Stimulated activated naive CD8-positive, alpha-beta T cell treated with anti-CD3 and anti-CD28 coated beads, Interleukin-15, Interleukin-2, amounts not matched to agents 100 U/mL and 50 U/mL, for 24 hours (primary cell): Measurements from ENCODE around the gene CYTL1.
"Not testable (repeated sequence)": the region's sequence is repeated elsewhere in the genome, so short reads cannot be mapped to it uniquely, and the experiment has no call there.

Source experiments
- ATAC-seq: fragments of 150-1000 bp; cut with Tn5 transposase; one replicate; pipeline ENCODE4 v1.10.0; 2021
- DNase-seq: peaks from one replicate; pipeline ENCODE4 v3.0.0; 2021

The CYTL1 gene

GRCh38 chr4:4996935-4997334 is 22.3 kb downstream of the CYTL1 start:
- DNase-seq, ATAC-seq: not testable (repeated sequence)

GRCh38 chr4:4995908-4996265 is 23.4 kb downstream of the CYTL1 start:
- no peak for DNase-seq
- no peak for ATAC-seq

GRCh38 chr4:4995103-4995907 is 24.0 kb downstream of the CYTL1 start:
- DNase-seq, result peak; percentile 56
- ATAC-seq, result peak; percentile 41

GRCh38 chr4:4994312-4995097 is 24.8 kb downstream of the CYTL1 start:
- peak; percentile 14 for ATAC-seq
- no peak for DNase-seq

GRCh38 chr4:4992833-4993232 is 26.4 kb downstream of the CYTL1 start:
- DNase-seq (no peak), ATAC-seq (no peak)

- ATAC-seq, result no peak
- no peak for DNase-seq
Measured at GRCh38 chr4:4991541-4992099, 27.6 kb downstream of the CYTL1 start.

GRCh38 chr4:4990857-4991540 is 28.3 kb downstream of the CYTL1 start:
- ATAC-seq, result peak; percentile 17
- peak; percentile 9 for DNase-seq

GRCh38 chr4:4990329-4990728 is 28.9 kb downstream of the CYTL1 start:
- DNase-seq (no peak), ATAC-seq (no peak)

- ATAC-seq, result no peak
Measured at GRCh38 chr4:4989083-4989622, 30.1 kb downstream of the CYTL1 start.

GRCh38 chr4:4987656-4988055 is 31.6 kb downstream of the CYTL1 start:
- DNase-seq (no peak), ATAC-seq (no peak)

More at GRCh38 chr4:4989083-4989622, 30.1 kb downstream of the CYTL1 start:
- DNase-seq, result no peak

- ATAC-seq, result no peak
Measured at GRCh38 chr4:4986841-4987240, 32.4 kb downstream of the CYTL1 start.

GRCh38 chr4:4985844-4986243 is 33.4 kb downstream of the CYTL1 start:
- ATAC-seq, result no peak
- DNase-seq, result no peak

More at GRCh38 chr4:4986841-4987240, 32.4 kb downstream of the CYTL1 start:
- DNase-seq, result no peak

- no peak for DNase-seq
- ATAC-seq, result no peak
Measured at GRCh38 chr4:4985036-4985435, 34.2 kb downstream of the CYTL1 start.

GRCh38 chr4:4984186-4984585 is 35.1 kb downstream of the CYTL1 start:
- ATAC-seq (no peak), DNase-seq (no peak)

- DNase-seq (no peak), ATAC-seq (no peak)
Measured at GRCh38 chr4:4981827-4982226, 37.4 kb downstream of the CYTL1 start.

GRCh38 chr4:4981427-4981826 is 37.8 kb downstream of the CYTL1 start:
- no peak for ATAC-seq
- DNase-seq, result no peak

GRCh38 chr4:4980621-4981230 is 38.5 kb downstream of the CYTL1 start:
- ATAC-seq (no peak), DNase-seq (no peak)

GRCh38 chr4:4979971-4980370 is 39.3 kb downstream of the CYTL1 start:
- no peak for ATAC-seq
- no peak for DNase-seq

GRCh38 chr4:4974727-4975126 is 44.5 kb downstream of the CYTL1 start:
- ATAC-seq (no peak), DNase-seq (no peak)

- DNase-seq (no peak), ATAC-seq (no peak)
Measured at GRCh38 chr4:4971796-4972195, 47.5 kb downstream of the CYTL1 start.

- ATAC-seq (no peak), DNase-seq (no peak)
Measured at GRCh38 chr4:4969298-4969697, 50.0 kb downstream of the CYTL1 start.
